Prostate gland (tissue), 2 donors: ENCODE results near the gene NID1. TPM values are rescaled to one million over a fixed set of nuclear protein-coding genes. Genes with fewer than 3 reads are reported as not detected.

Experiments used
- DNase-seq: peaks from one replicate; pipeline ENCODE4 v3.0.0-alpha.2; 2019; ENCODE audit warnings: low spot score
- H3K27ac ChIP-seq, 2 donors: fragments of 200-600 bp; sonication (generic); 2 replicates each; pipeline ENCODE4 v1.5.1; 2017 to 2019
- H3K27me3 ChIP-seq: fragments of 200-600 bp; sonication (generic); replicated peaks from 2 replicates; pipeline ENCODE4 v1.5.1; 2019; ENCODE audit not compliant: insufficient read depth
- H3K36me3 ChIP-seq, 2 donors: fragments of 200-600 bp; sonication (generic); 1 replicate in 1 of 2; 2 replicates in 1 of 2; pipeline versions ENCODE4 v1.5.1 to v1.8.1; 2017 to 2019
- H3K4me1 ChIP-seq: fragments of 200-600 bp; sonication (generic); replicated peaks from 2 replicates; pipeline ENCODE4 v1.5.1; 2019
- H3K4me3 ChIP-seq, 2 donors: fragments of 200-600 bp; sonication (generic); 2 replicates each; pipeline ENCODE4 v1.5.1; 2017 to 2019
- H3K9me3 ChIP-seq: fragments of 200-600 bp; sonication (generic); 2 replicates; pipeline ENCODE4 v1.5.1; 2017
- POLR2A ChIP-seq: fragments of 450-650 bp; IDR thresholded peaks from one replicate; pipeline ENCODE4 v1.6.1; 2016; ENCODE audit warnings: antibody characterized with exemption, mild to moderate bottlenecking
- POLR2AphosphoS5 ChIP-seq: sonication (generic); formaldehyde crosslinking; IDR thresholded peaks from one replicate; pipeline ENCODE4 v1.6.1; 2017; ENCODE audit warnings: antibody characterized with exemption
- WGBS: methylation state at CpG from one replicate; pipeline ENCODE4 v1.1.5; 2018; 5-methylcytosine and 5-hydroxymethylcytosine counted together
- intact Hi-C: fragments of 100-400 bp; cut with DNase I; formaldehyde crosslinking; loops from one replicate; pipeline ENCODE4 v1.14.2; 2022
- total RNA-seq, 2 donors: library from RNA; depleted of rRNA; stranded (reverse); fragments of >200 nt; gene quantifications; one replicate each; pipeline ENCODE4 v1.1.0, GENCODE V29; 2016
- TF ChIP-seq, protein P1 (sequence below), 4 experiments: fragments of 200-600 bp in 2 of 4; fragments of 450-650 bp in 2 of 4; sonication (generic) in 2 of 4; IDR thresholded peaks; 1 replicate in 3 of 4; 2 replicates in 1 of 4; pipeline ENCODE4 v1.5.1; 2016 to 2019; ENCODE audit warnings: antibody characterized with exemption in 4 of 4, mild to moderate bottlenecking in 2 of 4, moderate library complexity in 2 of 4

Gene NID1
- total RNA-seq, 2 donors from 2014 or later: 21.6 to 74.9 TPM

DNA sequence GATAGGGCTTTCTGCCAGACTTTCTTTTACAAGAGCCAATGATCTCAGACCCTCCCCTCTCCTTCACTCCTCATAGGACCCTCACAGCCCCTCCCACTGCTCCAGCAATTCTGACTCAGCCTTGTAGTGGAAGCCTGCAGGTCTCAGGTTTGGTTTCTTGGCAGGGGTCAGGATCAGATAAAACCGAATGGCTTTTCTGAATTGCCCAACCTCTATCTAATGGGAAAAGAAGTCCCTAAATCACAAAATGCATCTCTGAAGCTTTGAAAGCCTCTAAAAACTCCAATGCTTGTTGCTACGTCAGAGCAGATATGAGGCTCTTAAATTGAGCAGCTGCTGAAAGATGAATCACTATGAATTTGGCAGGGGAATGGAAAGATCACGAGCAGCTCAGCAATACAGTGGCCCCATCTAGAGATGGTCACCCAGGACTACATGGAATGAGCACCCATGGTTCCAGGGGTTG is 74.5 kb downstream of the NID1 start:
- DNase-seq: no peak
- TF ChIP-seq POLR2AphosphoS5 (no peak), POLR2A (no peak)
- TF ChIP-seq, protein P1, sequence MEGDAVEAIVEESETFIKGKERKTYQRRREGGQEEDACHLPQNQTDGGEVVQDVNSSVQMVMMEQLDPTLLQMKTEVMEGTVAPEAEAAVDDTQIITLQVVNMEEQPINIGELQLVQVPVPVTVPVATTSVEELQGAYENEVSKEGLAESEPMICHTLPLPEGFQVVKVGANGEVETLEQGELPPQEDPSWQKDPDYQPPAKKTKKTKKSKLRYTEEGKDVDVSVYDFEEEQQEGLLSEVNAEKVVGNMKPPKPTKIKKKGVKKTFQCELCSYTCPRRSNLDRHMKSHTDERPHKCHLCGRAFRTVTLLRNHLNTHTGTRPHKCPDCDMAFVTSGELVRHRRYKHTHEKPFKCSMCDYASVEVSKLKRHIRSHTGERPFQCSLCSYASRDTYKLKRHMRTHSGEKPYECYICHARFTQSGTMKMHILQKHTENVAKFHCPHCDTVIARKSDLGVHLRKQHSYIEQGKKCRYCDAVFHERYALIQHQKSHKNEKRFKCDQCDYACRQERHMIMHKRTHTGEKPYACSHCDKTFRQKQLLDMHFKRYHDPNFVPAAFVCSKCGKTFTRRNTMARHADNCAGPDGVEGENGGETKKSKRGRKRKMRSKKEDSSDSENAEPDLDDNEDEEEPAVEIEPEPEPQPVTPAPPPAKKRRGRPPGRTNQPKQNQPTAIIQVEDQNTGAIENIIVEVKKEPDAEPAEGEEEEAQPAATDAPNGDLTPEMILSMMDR (IDR thresholded peaks at IDR 0.05): no peak
- H3K4me1 ChIP-seq: no peaks in the 10 kb centered on the region
- no peaks in the 10 kb centered on the region for H3K9me3 ChIP-seq
- intact Hi-C loops: no loop called here
- no peaks in the 10 kb centered on the region for H3K36me3 ChIP-seq
- H3K27ac ChIP-seq: no peak overlapping the region
- no peaks in the 10 kb centered on the region for H3K27me3 ChIP-seq
- 57% methylated on average over 3 of the region's 3 CpGs for WGBS
- no peak overlapping the region for H3K4me3 ChIP-seq

DNA sequence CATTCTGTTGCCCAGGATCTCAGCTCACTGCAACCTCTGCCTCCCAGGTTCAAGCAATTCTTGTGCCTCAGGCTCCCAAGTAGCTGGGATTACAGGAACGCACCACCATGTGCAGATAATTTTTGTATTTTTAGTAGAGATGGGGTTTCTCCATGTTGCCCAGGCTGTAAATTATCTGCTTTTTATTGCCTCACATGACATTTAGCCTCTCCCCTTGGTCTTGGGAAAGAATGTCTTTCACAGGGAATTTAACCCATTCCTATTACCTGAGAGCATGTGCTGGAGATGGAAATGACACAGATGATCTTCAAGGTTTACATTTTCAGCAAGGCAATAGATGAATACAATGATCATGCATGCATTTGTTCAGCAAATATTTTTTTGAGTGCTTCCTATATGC is 75.8 kb downstream of the NID1 start:
- TF ChIP-seq POLR2A: no peak
- TF ChIP-seq POLR2AphosphoS5: no peak
- TF ChIP-seq, protein P1 (IDR thresholded peaks at IDR 0.05): no peak
- no peaks in the 10 kb centered on the region for H3K27me3 ChIP-seq
- no peak overlapping the region for H3K27ac ChIP-seq
- intact Hi-C loops: no loop called here
- no peaks in the 10 kb centered on the region for H3K4me1 ChIP-seq
- 48% methylated on average over 1 of the region's 1 CpG for WGBS
- H3K9me3 ChIP-seq: no peaks in the 10 kb centered on the region
- no peaks in the 10 kb centered on the region for H3K36me3 ChIP-seq
- H3K4me3 ChIP-seq: no peak overlapping the region
- DNase-seq: no peak

DNA sequence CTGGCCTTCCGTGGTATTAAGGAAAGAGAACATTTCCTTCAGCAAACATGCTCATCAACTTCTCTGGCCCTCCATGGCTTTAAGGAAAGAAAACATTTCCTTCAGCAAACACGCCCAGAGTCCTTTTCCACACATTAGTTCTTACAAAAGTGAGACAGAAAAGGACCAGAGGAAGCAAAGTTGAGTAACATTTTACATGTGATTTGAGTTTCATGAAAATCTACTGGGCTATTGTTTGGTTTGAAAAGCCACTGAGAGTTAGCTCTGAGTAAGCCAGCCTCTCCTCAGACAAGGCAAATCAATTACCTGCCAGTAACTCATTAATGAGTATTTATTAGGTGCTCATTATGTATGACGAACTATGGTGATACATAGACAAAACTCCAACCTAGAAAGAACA is 78.0 kb downstream of the NID1 start:
- TF ChIP-seq, protein P1 (IDR thresholded peaks at IDR 0.05): no peak
- TF ChIP-seq POLR2A (no peak), POLR2AphosphoS5 (no peak)
- no peaks in the 10 kb centered on the region for H3K36me3 ChIP-seq
- H3K4me3 ChIP-seq: no peak overlapping the region

DNA sequence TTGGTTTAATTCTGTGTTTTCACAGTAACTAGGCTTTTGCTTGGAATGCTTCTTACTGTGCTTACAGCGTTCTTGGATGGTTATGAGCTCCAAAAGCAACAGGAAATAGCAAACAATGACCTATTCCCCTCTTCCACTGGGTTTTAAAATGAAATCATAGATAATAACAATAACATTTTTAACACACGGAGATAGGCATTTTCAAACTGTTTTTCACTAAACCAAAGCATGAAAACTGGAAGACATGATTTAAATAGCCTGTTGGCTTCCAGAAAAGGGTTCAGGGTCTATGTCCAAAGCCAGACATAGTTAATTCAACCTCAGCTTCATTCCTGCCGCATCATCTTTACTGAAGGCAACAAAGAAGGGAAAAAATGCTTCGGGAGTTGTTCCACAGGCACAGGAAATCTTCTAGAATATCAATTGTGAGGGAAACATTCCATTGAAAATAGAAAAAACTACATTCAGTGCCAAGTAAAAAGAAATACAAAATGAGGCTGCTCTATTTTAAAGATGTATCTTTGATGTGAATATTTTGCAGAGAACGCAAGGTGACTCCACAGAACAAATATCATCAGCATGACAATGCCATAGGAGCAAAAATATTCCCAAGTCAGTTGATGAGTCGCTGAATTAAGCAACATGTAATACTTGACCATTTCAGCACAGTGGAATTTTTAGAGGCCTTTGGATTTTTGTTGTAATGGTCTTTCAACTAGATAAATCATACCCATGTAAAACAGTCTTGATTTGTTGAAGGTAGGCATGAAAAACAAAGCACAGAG is 80.7 kb downstream of the NID1 start:
- 63% methylated on average over 6 of the region's 6 CpGs for WGBS
- no peak for DNase-seq
- intact Hi-C loops: no loop called here
- Histone ChIP-seq H3K4me3 (no peak overlapping the region), H3K36me3 (peaks cover 0 to 6% of the 10 kb centered on the region in 2 donors), H3K4me1 (no peaks in the 10 kb centered on the region), H3K27me3 (no peaks in the 10 kb centered on the region), H3K27ac (peak overlapping the region in 1 of 2 donors; percentile 40), H3K9me3 (no peaks in the 10 kb centered on the region)
- TF ChIP-seq, protein P1 (IDR thresholded peaks at IDR 0.05): no peak
- TF ChIP-seq POLR2AphosphoS5 (no peak), POLR2A (no peak)

More for the DNA sequence above, 78.0 kb downstream of the NID1 start:
- no peak overlapping the region for H3K27ac ChIP-seq
- H3K9me3 ChIP-seq: no peaks in the 10 kb centered on the region
- DNase-seq: no peak
- WGBS: 80% methylated on average over 3 of the region's 3 CpGs
- H3K27me3 ChIP-seq: no peaks in the 10 kb centered on the region
- H3K4me1 ChIP-seq: no peaks in the 10 kb centered on the region
- intact Hi-C loops: no loop called here

DNA sequence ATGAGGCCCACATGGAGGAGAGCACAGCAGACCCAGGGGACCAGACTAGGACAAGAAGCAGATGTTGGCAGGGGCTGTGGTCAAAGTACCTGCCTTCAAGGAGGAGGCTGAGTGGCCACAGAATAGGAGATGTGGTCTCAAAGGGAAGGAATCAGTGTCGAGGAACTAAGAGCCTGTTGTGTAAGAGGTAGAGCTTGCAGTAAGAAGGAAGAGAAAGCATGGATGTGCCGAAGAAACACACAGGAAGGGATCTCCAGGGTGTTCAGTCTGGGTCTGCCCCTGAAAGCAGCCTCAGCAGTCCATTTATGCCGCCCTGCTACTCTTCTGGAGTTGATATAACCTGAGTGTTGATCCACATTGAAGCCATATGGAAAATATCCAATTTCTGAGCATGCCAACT is 83.9 kb downstream of the NID1 start:
- Histone ChIP-seq H3K4me3 (no peak overlapping the region), H3K9me3 (no peaks in the 10 kb centered on the region), H3K27ac (no peak overlapping the region), H3K36me3 (peaks cover 8 to 15% of the 10 kb centered on the region in 2 donors), H3K4me1 (no peaks in the 10 kb centered on the region), H3K27me3 (no peaks in the 10 kb centered on the region)
- intact Hi-C loops: no loop called here
- TF ChIP-seq POLR2AphosphoS5: no peak
- WGBS: 51% methylated on average over 3 of the region's 3 CpGs
- DNase-seq: no peak
